Neural progenitor cell (in vitro differentiated cells): ENCODE measurements around the gene HMG20A. TPM values are rescaled to one million over a fixed set of nuclear protein-coding genes. Genes with fewer than 3 reads are reported as not detected.

Experiments used
- DNase-seq: peaks from one replicate; pipeline ENCODE4 v3.0.0-alpha.2; 2016; ENCODE audit warnings: low spot score
- H2AFZ ChIP-seq: fragments of 200-600 bp; sonication (generic); replicated peaks from 2 replicates; pipeline ENCODE4 v1.6.1; 2016; ENCODE audit warnings: antibody characterized with exemption
- H3F3A ChIP-seq: fragments of 200-600 bp; sonication (generic); 2 replicates; pipeline ENCODE4 v1.6.1; 2016; ENCODE audit warnings: antibody characterized with exemption, low read depth
- H3K27ac ChIP-seq: fragments of 200-600 bp; sonication (generic); 2 replicates; pipeline ENCODE4 v1.5.1; 2016; ENCODE audit warnings: mild to moderate bottlenecking
- H3K27me3 ChIP-seq: fragments of 200-600 bp; sonication (generic); 2 replicates; pipeline ENCODE4 v1.6.1; 2016; ENCODE audit warnings: mild to moderate bottlenecking, moderate library complexity
- H3K36me3 ChIP-seq: fragments of 200-600 bp; sonication (generic); 2 replicates; pipeline ENCODE4 v1.5.1; 2016
- H3K4me1 ChIP-seq: fragments of 200-600 bp; sonication (generic); 2 replicates; pipeline ENCODE4 v1.6.1; 2016; ENCODE audit warnings: mixed run types
- H3K4me2 ChIP-seq: fragments of 200-600 bp; sonication (generic); 2 replicates; pipeline ENCODE4 v1.6.1; 2016
- H3K4me3 ChIP-seq: fragments of 200-600 bp; sonication (generic); 2 replicates; pipeline ENCODE4 v1.5.1; 2016
- H3K79me2 ChIP-seq: fragments of 200-600 bp; sonication (generic); 2 replicates; pipeline ENCODE4 v1.6.1; 2016; ENCODE audit warnings: low read depth
- H3K9ac ChIP-seq: fragments of 200-600 bp; sonication (generic); 2 replicates; pipeline ENCODE4 v1.6.1; 2016
- H3K9me3 ChIP-seq: fragments of 200-600 bp; sonication (generic); 2 replicates; pipeline ENCODE4 v1.5.1; 2016; ENCODE audit warnings: low read depth
- H4K20me1 ChIP-seq: fragments of 200-600 bp; sonication (generic); 2 replicates; pipeline ENCODE4 v1.6.1; 2016; ENCODE audit warnings: low read depth
- H3K27ac Mint-ChIP-seq: 3 replicates; pipeline ENCODE4 v1.8.0; 2021; ENCODE audit warnings: mixed read lengths
- H3K27me3 Mint-ChIP-seq: 2 replicates; pipeline ENCODE4 v1.8.0; 2022; ENCODE audit warnings: low read depth, mild to moderate bottlenecking, inconsistent platforms, moderate library complexity, mixed read lengths; ENCODE audit not compliant: insufficient read depth
- H3K36me3 Mint-ChIP-seq: 3 replicates; pipeline ENCODE4 v1.8.0; 2021; ENCODE audit warnings: mixed read lengths
- H3K4me1 Mint-ChIP-seq: 3 replicates; pipeline ENCODE4 v1.8.0; 2021; ENCODE audit warnings: mixed read lengths
- H3K4me3 Mint-ChIP-seq: 3 replicates; pipeline ENCODE4 v1.8.0; 2021; ENCODE audit warnings: mild to moderate bottlenecking, moderate library complexity, mixed read lengths
- H3K9me3 Mint-ChIP-seq: 3 replicates; pipeline ENCODE4 v1.8.0; 2020; ENCODE audit warnings: mixed read lengths
- CTCF ChIP-seq: fragments of 200-600 bp; sonication (generic); IDR thresholded peaks from 2 replicates; pipeline ENCODE4 v1.5.1; 2017; ENCODE audit warnings: antibody characterized with exemption, mild to moderate bottlenecking
- EZH2 ChIP-seq: fragments of 200-600 bp; sonication (generic); IDR thresholded peaks from 2 replicates; pipeline ENCODE4 v1.6.1; 2017; ENCODE audit warnings: antibody characterized with exemption, mild to moderate bottlenecking, moderate library complexity
- EZH2phosphoT487 ChIP-seq: fragments of 200-600 bp; sonication (generic); IDR thresholded peaks from 2 replicates; pipeline ENCODE4 v1.6.1; 2017; ENCODE audit warnings: antibody characterized with exemption
- total RNA-seq: library from RNA; depleted of rRNA; stranded (reverse); fragments of >200 nt; gene quantifications from 2 replicates; pipeline ENCODE4 v1.2.3, GENCODE V29; 2015; ENCODE audit warnings: low replicate concordance

The HMG20A gene
- total RNA-seq, 1 donor from 2014 or later: 75.6 TPM

GRCh38 chr15:77430213-77430612, 9.5 kb downstream of the HMG20A start:
- Histone ChIP-seq H3F3A (no peaks in the 10 kb centered on the region), H3K4me3 (no peak overlapping the region), H4K20me1 (peaks cover 30% of the 10 kb centered on the region), H3K27ac (no peak overlapping the region), H3K4me1 (no peaks in the 10 kb centered on the region), H3K27me3 (no peaks in the 10 kb centered on the region), H2AFZ (no peak overlapping the region), H3K9me3 (no peaks in the 10 kb centered on the region), H3K36me3 (no peaks in the 10 kb centered on the region), H3K79me2 (peaks cover 75% of the 10 kb centered on the region), H3K4me2 (no peak overlapping the region), H3K9ac (no peak overlapping the region)
- Mint-ChIP-seq H3K27me3 (no peaks in the 10 kb centered on the region), H3K9me3 (no peaks in the 10 kb centered on the region), H3K36me3 (peaks cover 2% of the 10 kb centered on the region), H3K27ac (no peak overlapping the region), H3K4me3 (no peak overlapping the region), H3K4me1 (no peaks in the 10 kb centered on the region)
- no peak for DNase-seq
- TF ChIP-seq EZH2 (no peak), CTCF (no peak), EZH2phosphoT487 (no peak)

GRCh38 chr15:77430652-77431051, 10.0 kb downstream of the HMG20A start:
- no peak overlapping the region for H3K27ac Mint-ChIP-seq
- Histone ChIP-seq H3K4me3 (no peak overlapping the region), H3K27ac (no peak overlapping the region), H3K9me3 (no peaks in the 10 kb centered on the region), H3K9ac (no peak overlapping the region), H3K4me1 (no peaks in the 10 kb centered on the region), H3K79me2 (peaks cover 71% of the 10 kb centered on the region), H3F3A (no peaks in the 10 kb centered on the region), H3K36me3 (no peaks in the 10 kb centered on the region), H3K4me2 (no peak overlapping the region), H4K20me1 (peaks cover 26% of the 10 kb centered on the region), H3K27me3 (no peaks in the 10 kb centered on the region), H2AFZ (no peak overlapping the region)
- no peaks in the 10 kb centered on the region for H3K9me3 Mint-ChIP-seq
- no peak for TF ChIP-seq CTCF
- TF ChIP-seq EZH2phosphoT487: no peak
- no peak for TF ChIP-seq EZH2
- H3K4me3 Mint-ChIP-seq: no peak overlapping the region
- DNase-seq: no peak
- H3K27me3 Mint-ChIP-seq: no peaks in the 10 kb centered on the region
- peaks cover 2% of the 10 kb centered on the region for H3K36me3 Mint-ChIP-seq
- no peaks in the 10 kb centered on the region for H3K4me1 Mint-ChIP-seq

- Mint-ChIP-seq H3K27ac (no peak overlapping the region), H3K4me3 (no peak overlapping the region)
These were observed 16.1 kb downstream of the HMG20A start for GRCh38 chr15:77436822-77437221.

More at GRCh38 chr15:77436822-77437221, 16.1 kb downstream of the HMG20A start:
- no peak for TF ChIP-seq EZH2
- TF ChIP-seq EZH2phosphoT487: no peak
- no peak for TF ChIP-seq CTCF
- Histone ChIP-seq H3K36me3 (no peaks in the 10 kb centered on the region), H3K4me3 (no peak overlapping the region), H3K9me3 (no peaks in the 10 kb centered on the region), H3K9ac (no peak overlapping the region), H3K4me1 (no peaks in the 10 kb centered on the region), H2AFZ (no peak overlapping the region), H3K4me2 (no peak overlapping the region), H4K20me1 (peaks cover 11% of the 10 kb centered on the region), H3K27ac (no peak overlapping the region), H3F3A (peaks cover 6% of the 10 kb centered on the region), H3K27me3 (no peaks in the 10 kb centered on the region), H3K79me2 (peaks cover 49% of the 10 kb centered on the region)
- DNase-seq: no peak
- no peaks in the 10 kb centered on the region for H3K4me1 Mint-ChIP-seq
- H3K27me3 Mint-ChIP-seq: no peaks in the 10 kb centered on the region
- H3K36me3 Mint-ChIP-seq: peaks cover 5% of the 10 kb centered on the region
- H3K9me3 Mint-ChIP-seq: no peaks in the 10 kb centered on the region
